Femur (tissue), 1 donor: ENCODE data around the gene FGF8.
"Not testable (repeated sequence)": the region's sequence is repeated elsewhere in the genome, so short reads cannot be mapped to it uniquely, and the experiment has no call there.

ENCODE experiments used
- DNase-seq: peaks from one replicate; pipeline ENCODE4 v3.0.0-alpha.2; 2017

The FGF8 gene, protein sequence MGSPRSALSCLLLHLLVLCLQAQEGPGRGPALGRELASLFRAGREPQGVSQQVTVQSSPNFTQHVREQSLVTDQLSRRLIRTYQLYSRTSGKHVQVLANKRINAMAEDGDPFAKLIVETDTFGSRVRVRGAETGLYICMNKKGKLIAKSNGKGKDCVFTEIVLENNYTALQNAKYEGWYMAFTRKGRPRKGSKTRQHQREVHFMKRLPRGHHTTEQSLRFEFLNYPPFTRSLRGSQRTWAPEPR

DNA sequence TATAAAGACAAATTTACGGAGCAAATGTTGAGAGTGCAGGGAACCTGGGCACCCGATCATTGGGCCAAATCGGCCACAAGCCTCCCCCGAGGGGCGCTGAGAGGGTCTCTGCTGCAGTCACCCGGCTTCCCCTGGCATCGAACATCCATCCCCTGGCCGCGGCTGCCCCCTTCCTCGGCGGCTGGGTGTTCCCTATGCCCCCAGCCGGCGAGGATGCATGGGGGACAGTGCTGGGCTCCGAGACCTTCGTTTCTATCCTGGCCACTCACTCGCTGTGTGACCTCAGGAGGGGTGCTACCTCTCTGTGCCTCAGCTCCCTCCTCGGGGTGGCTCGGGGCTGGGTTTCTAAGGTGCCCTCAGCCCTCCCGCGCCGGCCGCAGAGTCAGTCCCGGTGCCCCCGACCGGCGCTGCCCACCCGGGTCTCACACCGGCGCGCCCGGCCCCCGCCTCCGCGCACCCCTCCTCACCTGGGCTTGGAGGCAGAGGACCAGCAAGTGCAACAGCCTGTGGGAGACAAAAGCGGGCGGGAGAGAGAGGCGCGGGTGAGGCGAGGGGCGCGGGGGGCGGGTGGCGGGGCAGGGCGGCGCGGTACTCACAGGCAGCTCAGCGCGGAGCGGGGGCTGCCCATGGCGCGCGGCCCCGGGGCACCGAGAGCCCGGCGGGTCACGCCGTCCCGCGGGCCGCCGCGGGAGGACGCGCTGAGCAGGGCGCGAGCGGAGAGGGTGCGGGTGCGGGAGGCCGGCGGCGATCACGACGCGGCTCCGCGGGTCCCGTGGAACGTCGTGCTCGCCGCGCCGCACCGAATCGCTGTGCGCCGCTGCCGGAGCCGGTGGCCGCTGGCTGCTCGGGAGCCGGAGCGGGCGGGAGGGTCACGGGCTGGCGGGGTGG is at the start of gene FGF8:
FGF8 (minus strand) TSS at position 842 of the 888 bp plus-strand sequence; CDS start at position 628, 214 bp downstream.
- no peak for DNase-seq

DNA sequence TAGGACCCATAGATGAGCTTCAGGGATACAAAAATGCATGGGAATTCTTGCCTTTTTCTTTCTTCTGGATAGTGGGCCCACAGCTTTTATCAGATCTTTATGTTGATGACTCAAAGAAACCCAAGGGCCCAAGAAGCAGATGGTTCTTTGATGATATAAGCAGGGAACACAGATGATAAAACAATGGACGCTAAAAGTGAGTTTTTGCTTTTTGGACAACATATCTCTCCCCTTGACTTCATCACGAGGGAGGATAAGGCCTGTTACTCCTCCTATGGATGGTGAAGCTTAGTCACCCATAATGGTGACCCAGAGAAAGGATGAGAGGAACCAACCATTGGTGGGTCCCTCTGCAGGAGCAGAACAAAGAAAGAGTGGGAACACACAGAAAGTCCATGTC is 48.8 kb upstream of the FGF8 start:
- no peak for DNase-seq

DNA sequence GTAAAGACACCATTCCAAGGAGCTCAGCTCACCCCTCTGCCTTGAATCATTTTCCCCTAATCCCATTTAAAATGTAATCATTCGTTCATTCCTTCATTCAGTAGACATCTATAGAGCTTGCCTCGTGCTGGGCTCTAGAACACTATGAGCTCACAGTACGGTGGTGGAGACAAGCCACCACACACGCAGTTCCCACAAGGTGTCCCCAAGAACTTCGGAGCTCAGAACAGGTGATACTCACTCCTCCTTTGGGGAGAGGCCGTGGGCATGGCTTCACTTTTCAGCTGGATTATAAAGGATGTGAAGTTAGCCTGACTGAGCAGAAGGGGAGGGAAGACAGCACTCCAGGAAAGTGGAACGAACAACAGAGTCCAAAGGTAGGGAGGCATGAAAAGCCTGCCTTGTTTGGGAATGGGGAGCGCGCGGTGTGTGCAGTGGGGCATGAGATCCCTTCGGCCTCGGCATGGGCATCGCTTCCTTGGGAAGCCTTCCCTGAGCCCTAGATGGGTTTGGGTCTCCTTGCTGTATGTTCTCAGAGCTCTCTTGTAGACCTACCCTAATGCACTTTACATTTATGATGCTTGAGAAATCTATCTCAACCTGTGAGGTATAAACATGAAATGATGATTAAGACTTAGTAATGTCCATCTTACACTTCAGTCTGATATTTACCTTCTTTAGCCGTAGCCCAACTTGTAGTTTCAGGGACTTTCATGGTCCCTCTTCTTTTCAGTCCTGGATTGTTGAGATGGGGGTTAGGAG is 43.1 kb upstream of the FGF8 start:
- no peak for DNase-seq

DNA sequence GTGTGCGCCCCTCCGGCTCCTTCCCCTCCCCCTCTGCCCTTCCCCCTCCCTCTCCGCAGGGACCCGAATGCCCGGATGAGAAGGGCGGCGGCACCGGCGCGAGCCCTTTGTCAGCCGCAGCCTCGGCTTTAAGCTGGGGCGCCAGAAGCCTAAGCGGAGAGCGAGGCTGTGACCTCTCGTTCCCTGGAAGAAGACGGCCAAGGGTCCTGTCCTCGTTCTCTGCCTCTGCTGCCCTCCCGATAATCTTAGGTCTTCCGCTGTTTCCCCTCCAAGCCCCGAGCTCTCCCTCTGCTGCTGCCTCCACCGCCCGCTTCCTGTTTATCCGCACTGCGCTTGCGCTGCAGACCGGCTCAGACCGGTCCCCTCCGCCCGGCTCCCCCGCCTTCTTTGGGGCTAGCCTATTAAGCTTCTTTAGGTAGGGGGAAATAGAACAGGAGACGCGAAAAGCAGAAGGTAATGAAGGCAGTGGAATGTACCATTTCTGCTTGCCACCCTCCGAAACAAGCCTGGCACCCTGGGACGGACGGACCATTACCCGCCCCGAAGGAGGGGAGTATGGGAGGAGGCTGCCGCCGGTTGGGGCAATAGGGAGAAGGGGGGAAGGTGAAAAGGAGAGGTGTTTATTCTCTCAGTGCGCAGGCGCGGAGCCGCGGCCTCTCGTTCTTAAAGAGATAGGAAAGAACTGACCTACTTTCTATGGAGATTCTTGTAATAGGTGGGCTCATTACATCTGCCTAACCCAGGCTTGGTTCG is 42.4 kb upstream of the FGF8 start, which contains the start of gene OGA:
OGA (minus strand) TSS at position 326 of the 753 bp plus-strand sequence. CDS start 422 bp downstream, outside the sequence.
- peak; percentile 99 for DNase-seq

DNA sequence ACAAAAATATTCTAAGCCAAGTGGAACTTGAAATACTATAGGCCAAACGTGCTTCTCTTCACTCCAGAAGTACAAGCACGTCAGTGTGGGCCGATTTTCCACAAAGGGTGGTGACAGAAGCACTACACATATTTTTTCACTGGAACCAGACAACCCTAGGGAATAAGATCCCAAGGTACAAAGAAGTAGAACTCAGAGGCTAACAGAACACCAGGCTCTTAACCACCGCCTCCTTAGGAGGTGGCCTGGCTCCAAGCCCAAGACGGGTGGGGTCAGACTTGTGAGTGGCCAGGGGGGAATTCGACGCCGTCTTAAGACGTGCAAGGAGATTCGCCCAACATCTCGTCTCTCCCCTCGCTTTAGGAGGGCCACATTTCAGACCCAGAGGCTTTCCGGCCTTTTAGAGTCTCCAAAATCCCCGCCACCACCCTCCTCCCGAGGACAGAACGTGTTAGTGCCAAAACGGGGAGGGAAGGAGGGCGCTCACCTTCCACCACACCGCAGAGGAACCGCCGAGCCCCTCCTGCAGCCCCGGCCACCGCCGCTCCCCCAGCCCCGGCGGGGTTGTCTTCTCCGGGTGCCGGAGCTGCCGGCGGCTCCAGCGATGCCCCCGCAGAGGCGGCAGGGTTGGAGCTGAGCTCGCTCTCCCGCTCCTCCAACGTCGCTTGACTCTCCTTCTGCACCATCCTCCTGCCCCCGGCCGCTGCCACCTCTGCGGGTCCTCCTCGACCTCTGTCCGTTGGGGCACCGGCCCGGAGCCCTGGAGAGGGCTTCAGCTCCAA is 41.6 kb upstream of the FGF8 start:
- DNase-seq, result peak; percentile 93

DNA sequence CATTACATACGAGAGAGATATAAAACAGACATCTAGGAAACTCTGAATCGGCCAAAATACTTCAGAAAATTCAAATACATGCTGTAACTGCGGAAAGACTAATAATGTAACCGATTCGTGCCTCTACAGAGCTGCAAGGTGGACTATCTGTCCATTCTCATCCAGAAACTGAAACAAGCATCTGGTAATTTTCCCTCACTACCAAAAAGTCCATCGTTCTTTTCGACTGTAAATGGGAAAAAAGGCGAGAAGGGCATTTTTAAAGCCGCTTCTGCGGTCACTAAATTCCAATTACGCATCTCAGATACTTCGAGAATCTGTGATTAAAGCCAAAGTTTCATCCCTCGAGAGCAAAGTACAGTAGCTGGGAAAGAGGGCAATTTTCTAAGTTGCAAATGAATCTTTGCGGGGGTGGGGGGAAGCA is 41.0 kb upstream of the FGF8 start:
- DNase-seq, result no peak

DNA sequence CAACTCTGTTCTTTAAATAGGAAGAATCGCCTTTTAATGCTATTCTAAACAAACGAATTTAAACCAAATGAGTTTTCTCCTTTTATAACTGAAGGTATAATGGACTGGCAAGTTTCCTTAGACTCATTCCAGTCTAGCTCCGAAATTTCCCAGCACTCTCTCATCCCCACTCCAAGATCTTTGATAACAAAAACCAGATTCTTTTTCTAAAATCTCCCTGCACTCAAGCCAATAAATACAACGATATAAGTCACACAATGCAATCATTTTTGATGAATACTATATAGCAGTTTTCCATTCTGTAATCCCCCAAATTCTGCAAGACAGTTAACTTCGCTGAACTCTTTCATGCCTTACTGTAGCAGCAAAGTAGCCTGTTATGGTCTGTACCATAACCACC is 40.5 kb upstream of the FGF8 start:
- no peak for DNase-seq

DNA sequence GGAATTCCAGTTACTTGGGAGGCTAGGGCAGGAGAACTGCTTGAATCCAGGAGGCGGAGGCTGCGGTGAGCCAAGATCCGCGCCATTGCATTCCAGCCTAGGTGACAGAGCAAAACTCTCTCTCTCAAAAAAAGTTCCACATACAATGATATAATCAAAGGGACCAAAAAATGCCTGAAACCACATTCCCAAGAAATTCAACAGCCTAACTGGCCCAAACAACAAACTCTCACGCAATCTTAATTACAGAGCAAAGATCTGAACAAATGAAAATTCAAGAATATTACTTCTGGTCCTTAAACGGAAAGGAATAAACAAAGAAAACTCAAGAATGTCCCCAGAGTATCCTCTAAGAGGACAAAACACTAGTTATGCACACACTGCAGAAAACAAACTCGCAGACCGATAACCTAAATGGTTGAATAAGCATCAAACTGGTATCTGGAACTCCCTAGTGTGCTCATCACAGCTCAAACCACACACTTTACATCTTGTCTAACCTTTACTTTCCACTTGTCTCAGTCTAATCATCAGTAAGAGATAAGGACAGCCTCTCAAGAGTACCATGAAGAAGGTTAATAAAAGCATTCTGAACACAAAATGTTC is 38.7 kb upstream of the FGF8 start:
- no peak for DNase-seq

DNA sequence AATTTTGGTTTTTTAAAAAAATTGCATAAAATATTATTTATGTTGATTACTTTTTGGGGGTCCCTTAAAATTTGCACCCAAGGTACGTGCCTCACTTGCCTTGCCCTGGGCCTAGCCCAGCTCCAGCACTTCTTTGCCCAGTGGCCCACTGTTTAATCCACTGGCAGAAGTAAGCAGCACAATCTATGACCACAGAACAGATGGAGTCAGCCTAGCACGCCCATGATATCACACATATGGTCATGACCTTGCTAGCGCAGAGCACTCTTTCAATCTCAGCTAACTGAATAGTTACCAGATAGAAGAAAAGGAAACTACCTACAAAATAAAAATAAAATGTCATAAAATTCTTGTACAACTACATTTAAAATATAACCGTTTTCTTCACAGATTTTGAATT is 36.7 kb upstream of the FGF8 start:
- DNase-seq, result no peak

DNA sequence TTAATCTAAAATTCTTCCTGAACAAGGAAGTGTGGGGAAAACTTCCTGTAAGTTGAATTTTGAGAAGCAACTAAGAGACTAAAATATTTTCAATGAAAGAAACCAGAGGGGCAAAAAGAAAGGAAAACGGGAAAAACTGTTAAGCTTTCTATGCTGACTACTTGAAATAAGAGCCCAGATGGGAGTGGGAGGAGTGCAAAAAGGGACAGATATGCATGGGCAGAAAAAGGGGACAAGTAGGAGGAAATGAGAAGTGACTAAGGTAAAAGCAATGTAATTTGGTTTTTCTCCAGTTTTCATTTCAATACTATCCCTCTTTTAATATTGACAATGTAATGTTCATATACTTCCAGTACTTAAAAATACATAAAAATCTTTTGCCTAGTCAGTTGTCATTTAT is 31.2 kb upstream of the FGF8 start:
- no peak for DNase-seq

DNA sequence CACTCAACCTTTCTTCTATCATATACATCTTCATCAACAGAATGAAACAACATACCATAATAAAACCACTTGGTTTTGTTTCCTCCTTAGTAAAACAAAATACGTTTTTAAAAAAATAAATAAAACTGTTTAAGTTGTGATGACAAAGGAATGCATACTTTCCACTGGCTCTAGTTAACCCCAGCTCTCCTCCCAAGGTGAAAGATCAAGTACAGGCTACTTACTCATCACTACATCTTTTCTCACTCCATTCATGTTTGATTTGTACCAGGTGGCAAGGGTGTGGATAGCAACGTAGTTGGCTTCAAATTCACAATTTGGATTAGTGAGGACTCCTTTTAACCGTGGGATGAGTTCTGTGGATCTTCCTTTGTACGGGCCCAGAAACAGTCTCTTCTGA is 27.6 kb upstream of the FGF8 start:
- DNase-seq, result no peak

DNA sequence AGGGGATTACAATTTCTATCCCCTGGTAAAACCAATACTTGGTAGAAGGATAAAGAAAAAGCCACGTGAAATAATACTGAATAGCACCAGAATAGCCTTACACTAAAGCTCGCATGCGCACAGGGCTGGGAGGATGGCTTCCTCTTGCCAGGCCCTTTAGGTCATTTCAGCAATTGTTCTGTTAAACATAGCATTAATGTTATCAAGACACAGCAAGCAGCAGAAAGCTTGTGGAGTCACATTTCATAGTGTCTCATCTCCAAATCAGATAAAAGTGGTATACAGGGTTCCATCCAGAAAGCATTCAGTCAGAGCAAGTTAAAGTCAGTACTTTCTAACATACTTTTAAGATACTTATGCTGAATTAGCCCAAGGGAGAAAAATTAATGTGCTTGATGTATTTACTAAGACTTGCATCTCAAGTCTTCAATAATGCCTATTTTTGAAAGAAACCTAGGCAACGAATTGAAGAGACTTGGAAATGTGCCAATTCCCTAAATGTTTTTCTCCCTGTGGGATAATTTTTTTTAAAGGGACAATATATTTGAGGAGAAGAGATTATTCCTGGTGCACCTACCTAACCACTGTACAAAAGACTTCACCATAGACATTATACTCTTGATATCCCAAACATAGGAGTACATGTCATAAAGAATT is 21.6 kb upstream of the FGF8 start:
- no peak for DNase-seq

DNA sequence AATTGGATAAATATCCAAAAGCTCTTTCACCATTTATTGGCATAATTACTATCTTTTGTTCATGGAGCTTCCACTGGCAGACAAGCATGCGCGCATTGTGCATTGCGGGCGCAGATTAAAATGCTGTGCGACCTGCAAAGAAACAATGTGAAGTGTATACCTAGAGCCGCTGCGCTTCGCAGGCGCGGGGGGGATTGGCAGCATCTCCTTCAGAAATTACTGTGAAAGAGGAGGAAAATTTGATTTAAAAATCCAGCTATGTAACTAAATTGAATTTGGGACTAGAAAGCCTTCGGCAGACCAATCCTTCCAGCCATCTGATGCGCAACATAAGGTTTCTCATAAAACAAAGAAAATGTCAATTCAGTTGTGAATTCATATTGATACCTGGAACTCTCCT is 17.6 kb upstream of the FGF8 start:
- DNase-seq, result no peak

DNA sequence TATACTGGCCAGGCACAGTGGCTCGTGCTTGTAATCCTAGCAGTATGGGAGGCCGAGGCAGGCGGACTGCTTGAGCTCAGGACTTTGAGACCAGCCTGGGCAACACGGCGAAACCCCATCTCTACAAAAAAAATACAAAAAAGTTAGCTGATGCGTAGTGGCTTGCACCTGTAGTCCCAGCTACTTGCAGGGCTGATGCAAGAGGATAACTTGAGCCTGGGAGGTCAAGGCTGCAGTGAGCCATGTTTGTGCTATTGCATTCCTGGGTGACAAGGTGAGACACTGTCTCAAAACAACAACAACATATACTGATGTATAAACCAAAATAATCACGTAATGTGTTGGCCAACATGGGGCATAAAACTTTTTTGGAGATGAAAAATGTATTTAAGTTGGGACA is 13.8 kb upstream of the FGF8 start:
- no peak for DNase-seq

DNA sequence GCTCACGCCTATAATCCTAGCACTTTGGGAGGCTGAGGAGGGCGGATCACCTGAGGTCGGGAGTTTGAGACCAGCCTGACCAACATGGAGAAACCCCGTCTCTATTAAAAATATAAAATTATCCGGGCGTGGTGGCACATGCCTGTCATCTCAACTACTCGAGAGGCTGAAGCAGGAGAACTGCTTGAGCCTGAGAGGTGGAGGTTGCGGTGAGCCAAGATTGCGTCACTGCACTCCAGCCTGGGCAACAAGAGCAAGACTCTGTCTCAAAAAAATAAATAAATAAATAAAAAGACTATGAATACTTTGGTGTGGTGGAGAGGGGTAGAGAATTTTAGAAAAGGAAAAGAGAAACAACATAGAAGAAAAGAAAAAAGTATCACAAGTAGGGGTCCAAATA is 13.3 kb upstream of the FGF8 start:
- not testable (repeated sequence) for DNase-seq

DNA sequence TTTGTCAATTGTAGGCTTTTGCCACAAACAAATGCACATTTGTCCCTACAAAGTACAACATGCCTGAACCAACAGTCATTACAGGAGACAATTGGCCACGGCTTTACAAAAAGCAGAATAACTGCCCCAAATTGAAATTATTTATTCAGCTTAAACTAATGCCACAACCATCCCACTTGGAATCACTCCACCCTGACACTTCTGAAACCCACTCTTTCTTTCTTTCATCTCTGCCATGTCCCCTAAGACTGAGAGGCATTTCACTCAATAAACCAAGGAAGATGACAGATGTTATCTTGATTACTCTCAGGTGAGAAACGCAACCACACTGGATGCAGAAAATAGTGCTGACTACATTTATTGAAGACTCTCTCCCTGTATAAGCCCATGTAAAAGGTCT is 9.9 kb upstream of the FGF8 start:
- no peak for DNase-seq

DNA sequence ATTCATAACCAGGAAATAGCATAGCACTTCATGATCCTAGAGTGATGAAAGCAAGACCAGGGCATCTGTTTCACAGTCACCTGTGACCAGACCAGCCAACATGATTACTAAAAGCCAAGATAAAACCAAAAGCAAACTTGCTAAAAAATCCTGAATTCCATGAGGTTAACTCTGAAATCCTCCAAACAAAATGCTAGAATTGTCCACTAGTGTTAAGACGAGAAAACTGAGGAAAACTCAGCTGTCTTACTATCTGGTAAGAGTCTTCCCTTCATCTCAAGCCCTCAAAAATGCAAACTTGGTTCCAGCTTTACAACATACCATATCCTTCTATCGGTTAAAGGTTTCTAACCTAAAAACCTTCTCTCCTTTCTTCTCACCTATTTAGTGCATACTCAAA is 8.6 kb upstream of the FGF8 start:
- DNase-seq, result no peak

DNA sequence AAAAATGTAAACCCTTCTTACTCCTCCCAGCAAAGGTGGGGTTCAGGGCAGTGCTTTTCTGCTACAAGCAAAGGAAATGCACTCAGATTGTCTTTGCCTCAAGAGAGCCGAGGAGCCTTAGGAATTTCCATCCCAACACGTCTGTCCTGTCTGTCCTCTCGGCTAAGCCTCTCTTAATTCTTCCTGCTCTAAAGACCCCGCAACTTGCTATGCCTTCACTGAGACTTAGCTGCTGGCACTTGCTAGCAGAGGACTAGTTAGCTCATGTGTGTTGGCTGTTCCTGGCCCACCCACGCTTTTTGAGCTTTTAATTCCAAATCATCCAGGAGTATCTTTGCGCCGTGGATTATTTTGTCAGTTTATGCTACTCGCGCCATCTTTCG is 7.8 kb upstream of the FGF8 start:
- DNase-seq, result no peak

DNA sequence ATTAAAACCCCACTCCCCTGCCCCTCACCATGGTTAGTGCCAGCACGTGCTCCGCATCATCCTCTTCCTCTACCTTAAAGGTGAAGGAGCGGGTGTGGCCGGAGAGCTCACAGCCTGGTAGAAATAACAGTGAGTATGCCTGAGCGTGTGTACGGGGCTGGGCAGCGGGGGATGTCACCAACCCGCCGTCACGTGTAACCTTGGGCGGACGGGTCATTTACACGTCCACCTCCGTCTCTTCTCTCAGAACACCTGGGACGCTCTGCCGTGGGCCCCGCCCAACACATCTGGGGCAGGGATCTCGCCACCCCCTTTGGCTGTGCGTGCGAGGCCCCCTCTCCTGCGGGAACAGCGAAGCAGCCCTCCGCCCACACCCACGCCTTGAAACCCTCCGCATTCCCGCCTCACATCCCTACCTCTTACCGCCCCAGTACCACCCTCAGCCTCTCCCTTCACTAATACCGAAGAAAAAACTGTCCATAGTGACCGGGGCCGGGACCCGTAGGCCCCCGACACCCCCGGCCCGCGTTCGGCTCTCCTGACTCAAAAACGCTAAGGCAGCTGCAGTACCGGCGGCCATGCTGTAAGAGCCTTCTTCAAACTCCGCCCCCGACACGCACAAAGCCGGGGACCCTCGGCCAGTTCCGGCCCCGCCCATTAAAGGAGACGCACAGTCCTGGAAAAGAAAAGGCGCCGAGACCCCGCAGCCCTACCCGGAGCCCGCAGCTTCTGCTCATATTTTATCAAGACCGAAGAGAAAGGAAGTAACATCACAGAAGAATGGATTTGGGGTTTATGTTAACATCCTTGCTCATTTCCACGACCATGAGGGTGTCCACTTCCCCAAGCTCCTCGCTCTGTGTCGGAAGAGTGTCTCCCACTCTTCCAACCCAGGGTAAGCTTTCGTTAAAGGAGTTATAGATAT is 7.2 kb upstream of the FGF8 start, which contains the start of gene NPM3:
NPM3 (minus strand) TSS at position 636 of the 925 bp plus-strand sequence; CDS start at position 580, 56 bp downstream.
- DNase-seq, result peak; percentile 93
